ENCODE results near the gene DDOST.

The DDOST gene

DNA sequence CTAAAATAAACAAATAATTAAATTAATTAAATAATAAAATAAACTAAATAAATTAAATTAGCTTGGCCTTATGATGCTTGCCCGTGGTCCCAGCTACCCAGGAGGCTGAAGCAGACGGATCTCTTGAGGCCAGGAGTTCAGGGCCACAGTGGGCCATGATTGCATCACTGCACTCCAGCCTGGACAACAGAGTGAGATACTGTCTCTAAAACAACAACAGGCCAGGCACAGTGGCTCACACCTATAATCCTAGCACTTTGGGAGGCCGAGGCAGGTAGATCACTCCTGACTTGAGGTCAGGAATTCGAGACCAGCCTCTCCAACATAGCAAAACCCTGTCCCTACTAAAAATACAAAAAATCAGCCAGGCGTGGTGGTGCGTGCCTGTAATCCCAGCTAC lies 40.2 kb downstream of the DDOST start:
- H3K4me2 ChIP-seq (ENCODE audit: low read length, poor library complexity, severe bottlenecking): no peak overlapping the region
- peaks cover 2% of the 10 kb centered on the region for H3K4me1 ChIP-seq (ENCODE audit: control insufficient read depth, insufficient read depth, low read depth, low read length)
- no peak overlapping the region for H3K4ac ChIP-seq (ENCODE audit: low read depth in 1 of 2, low read length in 2 of 2)
- H2BK120ac ChIP-seq (ENCODE audit: low read depth, low read length): no peak overlapping the region
- no peak overlapping the region for H4K91ac ChIP-seq (ENCODE audit: low read length)
- no peaks in the 10 kb centered on the region for H3K9me3 ChIP-seq (ENCODE audit: control insufficient read depth, low read length)
- H2BK15ac ChIP-seq (ENCODE audit: low read depth, poor library complexity, severe bottlenecking): no peak overlapping the region
- H3K79me1 ChIP-seq (replicated peaks; ENCODE audit: low read length, poor library complexity, severe bottlenecking): no peaks in the 10 kb centered on the region
- no peak for DNase-seq
- H3K14ac ChIP-seq (ENCODE audit: low read length in 2 of 2): no peak overlapping the region
- no peak overlapping the region for H3K23ac ChIP-seq (ENCODE audit: low read length in 2 of 2)
- H3K36me3 ChIP-seq (ENCODE audit: control insufficient read depth in 1 of 2, insufficient read depth in 2 of 2, low read depth in 1 of 2, low read length in 2 of 2): no peaks in the 10 kb centered on the region
- no peak overlapping the region for H3K18ac ChIP-seq (ENCODE audit: low read depth in 1 of 2, low read length in 2 of 2)
- no peak overlapping the region for H2AFZ ChIP-seq (ENCODE audit: low read depth, low read length)
- H4K8ac ChIP-seq (ENCODE audit: low read length): no peak overlapping the region
- no peak overlapping the region for H2BK5ac ChIP-seq (ENCODE audit: low read depth, low read length, poor library complexity, severe bottlenecking)
- no peak overlapping the region for H2AK5ac ChIP-seq (ENCODE audit: low read length, severe bottlenecking)
- peaks cover 0 to 4% of the 10 kb centered on the region in 2 experiments for H3K27me3 ChIP-seq (ENCODE audit: control insufficient read depth in 1 of 2, insufficient read depth in 1 of 2, low read length in 2 of 2)
- H3K27ac ChIP-seq (ENCODE audit: low read length, poor library complexity, severe bottlenecking): no peak overlapping the region
- no peak overlapping the region for H3K9ac ChIP-seq (ENCODE audit: low read length)
- no peak overlapping the region for H3K4me3 ChIP-seq (ENCODE audit: insufficient read depth in 1 of 2, low read depth in 1 of 2, low read length in 2 of 2)
- 85% methylated on average over 6 of the region's 6 CpGs for WGBS
- H2BK12ac ChIP-seq (ENCODE audit: low read length in 2 of 2): no peak overlapping the region

DNA sequence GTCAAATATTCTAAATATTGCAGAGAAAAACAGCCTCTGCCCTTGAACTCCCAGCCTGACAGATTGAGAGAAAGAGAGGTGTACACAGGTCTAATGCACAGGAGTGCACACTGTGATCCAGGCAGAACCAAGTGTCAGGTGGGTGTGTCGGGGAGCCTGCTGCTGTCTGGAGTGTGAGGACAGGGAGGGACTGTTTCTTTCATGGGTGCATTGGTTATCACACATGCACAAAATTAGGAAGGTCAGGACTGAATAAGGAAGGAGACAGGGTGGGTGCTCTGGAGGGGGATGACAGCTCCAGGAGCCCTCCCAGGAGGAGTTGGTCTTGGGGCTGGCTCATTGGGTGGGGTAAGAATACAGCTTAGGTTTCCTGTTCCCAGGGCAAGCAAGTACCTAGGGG lies 41.2 kb downstream of the DDOST start:
- no peaks in the 10 kb centered on the region for H3K36me3 ChIP-seq (ENCODE audit: control insufficient read depth in 1 of 2, insufficient read depth in 2 of 2, low read depth in 1 of 2, low read length in 2 of 2)
- H2BK15ac ChIP-seq (ENCODE audit: low read depth, poor library complexity, severe bottlenecking): no peak overlapping the region
- 89% methylated on average over 1 of the region's 1 CpG for whole genome bisulfite sequencing
- no peak overlapping the region for H3K14ac ChIP-seq (ENCODE audit: low read length in 2 of 2)
- no peak overlapping the region for H2BK120ac ChIP-seq (ENCODE audit: low read depth, low read length)
- H2BK12ac ChIP-seq (ENCODE audit: low read length in 2 of 2): no peak overlapping the region
- no peak overlapping the region for H3K27ac ChIP-seq (ENCODE audit: low read length, poor library complexity, severe bottlenecking)
- H3K4me1 ChIP-seq (ENCODE audit: control insufficient read depth, insufficient read depth, low read depth, low read length): peaks cover 2% of the 10 kb centered on the region
- H3K27me3 ChIP-seq (ENCODE audit: control insufficient read depth in 1 of 2, insufficient read depth in 1 of 2, low read length in 2 of 2): peaks cover 0 to 4% of the 10 kb centered on the region in 2 experiments
- H4K8ac ChIP-seq (ENCODE audit: low read length): no peak overlapping the region
- no peaks in the 10 kb centered on the region for H3K79me1 ChIP-seq (replicated peaks; ENCODE audit: low read length, poor library complexity, severe bottlenecking)
- DNase-seq: no peak
- no peak overlapping the region for H3K9ac ChIP-seq (ENCODE audit: low read length)
- no peak overlapping the region for H3K4ac ChIP-seq (ENCODE audit: low read depth in 1 of 2, low read length in 2 of 2)
- no peak overlapping the region for H3K18ac ChIP-seq (ENCODE audit: low read depth in 1 of 2, low read length in 2 of 2)
- H4K91ac ChIP-seq (ENCODE audit: low read length): no peak overlapping the region
- no peak overlapping the region for H2AFZ ChIP-seq (ENCODE audit: low read depth, low read length)
- H2AK5ac ChIP-seq (ENCODE audit: low read length, severe bottlenecking): no peak overlapping the region
- H3K9me3 ChIP-seq (ENCODE audit: control insufficient read depth, low read length): no peaks in the 10 kb centered on the region
- no peak overlapping the region for H3K4me3 ChIP-seq (ENCODE audit: insufficient read depth in 1 of 2, low read depth in 1 of 2, low read length in 2 of 2)
- no peak overlapping the region for H3K4me2 ChIP-seq (ENCODE audit: low read length, poor library complexity, severe bottlenecking)
- H3K23ac ChIP-seq (ENCODE audit: low read length in 2 of 2): no peak overlapping the region
- no peak overlapping the region for H2BK5ac ChIP-seq (ENCODE audit: low read depth, low read length, poor library complexity, severe bottlenecking)

DNA sequence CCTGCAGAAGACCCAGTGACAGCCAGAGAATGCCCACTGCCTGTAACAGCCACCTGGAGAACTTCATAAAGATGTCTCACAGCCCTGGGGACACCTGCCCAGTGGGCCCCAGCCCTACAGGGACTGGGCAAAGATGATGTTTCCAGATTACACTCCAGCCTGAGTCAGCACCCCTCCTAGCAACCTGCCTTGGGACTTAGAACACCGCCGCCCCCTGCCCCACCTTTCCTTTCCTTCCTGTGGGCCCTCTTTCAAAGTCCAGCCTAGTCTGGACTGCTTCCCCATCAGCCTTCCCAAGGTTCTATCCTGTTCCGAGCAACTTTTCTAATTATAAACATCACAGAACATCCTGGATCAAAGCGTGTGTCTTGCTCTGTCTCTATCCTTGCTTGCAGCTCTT lies 42.6 kb downstream of the DDOST start:
- H4K8ac ChIP-seq (ENCODE audit: low read length): no peak overlapping the region
- H3K4ac ChIP-seq (ENCODE audit: low read depth in 1 of 2, low read length in 2 of 2): no peak overlapping the region
- no peak overlapping the region for H2AK5ac ChIP-seq (ENCODE audit: low read length, severe bottlenecking)
- H3K27me3 ChIP-seq (ENCODE audit: control insufficient read depth in 1 of 2, insufficient read depth in 1 of 2, low read length in 2 of 2): peaks cover 0 to 4% of the 10 kb centered on the region in 2 experiments
- no peak overlapping the region for H3K9ac ChIP-seq (ENCODE audit: low read length)
- H3K36me3 ChIP-seq (ENCODE audit: control insufficient read depth in 1 of 2, insufficient read depth in 2 of 2, low read depth in 1 of 2, low read length in 2 of 2): no peaks in the 10 kb centered on the region
- H3K14ac ChIP-seq (ENCODE audit: low read length in 2 of 2): no peak overlapping the region
- WGBS: 78% methylated on average over 4 of the region's 4 CpGs
- H3K9me3 ChIP-seq (ENCODE audit: control insufficient read depth, low read length): no peaks in the 10 kb centered on the region
- peaks cover 4% of the 10 kb centered on the region for H3K4me1 ChIP-seq (ENCODE audit: control insufficient read depth, insufficient read depth, low read depth, low read length)
- no peak overlapping the region for H2BK5ac ChIP-seq (ENCODE audit: low read depth, low read length, poor library complexity, severe bottlenecking)
- no peak overlapping the region for H4K91ac ChIP-seq (ENCODE audit: low read length)
- DNase-seq: no peak
- H2BK15ac ChIP-seq (ENCODE audit: low read depth, poor library complexity, severe bottlenecking): no peak overlapping the region
- no peak overlapping the region for H3K27ac ChIP-seq (ENCODE audit: low read length, poor library complexity, severe bottlenecking)
- H3K23ac ChIP-seq (ENCODE audit: low read length in 2 of 2): no peak overlapping the region
- no peak overlapping the region for H2BK12ac ChIP-seq (ENCODE audit: low read length in 2 of 2)
- no peak overlapping the region for H2AFZ ChIP-seq (ENCODE audit: low read depth, low read length)
- H3K18ac ChIP-seq (ENCODE audit: low read depth in 1 of 2, low read length in 2 of 2): no peak overlapping the region
- H3K4me2 ChIP-seq (ENCODE audit: low read length, poor library complexity, severe bottlenecking): no peak overlapping the region
- no peak overlapping the region for H3K4me3 ChIP-seq (ENCODE audit: insufficient read depth in 1 of 2, low read depth in 1 of 2, low read length in 2 of 2)
- no peak overlapping the region for H2BK120ac ChIP-seq (ENCODE audit: low read depth, low read length)
- H3K79me1 ChIP-seq (replicated peaks; ENCODE audit: low read length, poor library complexity, severe bottlenecking): no peaks in the 10 kb centered on the region

DNA sequence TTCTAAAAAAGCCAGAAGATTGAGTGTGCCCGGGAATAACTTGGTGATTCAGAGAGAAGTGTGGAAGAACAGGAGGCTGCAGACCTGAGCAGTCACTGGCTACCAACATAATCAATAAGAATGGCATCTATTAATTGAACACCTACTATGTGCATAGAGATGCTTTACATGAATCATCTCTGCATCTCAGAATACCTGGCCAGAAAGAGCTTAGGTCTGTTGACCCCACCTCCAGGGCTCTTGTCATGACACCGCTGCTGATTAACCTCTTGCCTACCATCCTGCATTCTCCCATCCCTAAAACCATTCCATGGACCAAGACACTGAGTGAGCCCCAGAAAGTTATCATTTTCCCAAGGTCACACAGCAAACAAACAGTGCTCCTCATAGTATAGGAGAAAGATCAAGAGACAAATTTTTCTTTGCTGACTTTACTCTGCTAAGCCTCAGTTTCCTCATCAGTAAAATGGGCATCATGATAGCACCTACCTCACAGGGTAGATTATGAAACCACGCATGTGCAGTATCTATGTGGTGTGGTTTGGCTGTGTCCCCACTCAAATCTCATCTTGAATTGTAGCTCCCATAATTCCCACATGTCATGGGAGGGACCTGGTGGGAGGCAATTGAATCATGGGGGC lies 44.2 kb downstream of the DDOST start:
- H3K18ac ChIP-seq (ENCODE audit: low read depth in 1 of 2, low read length in 2 of 2): no peak overlapping the region
- H3K23ac ChIP-seq (ENCODE audit: low read length in 2 of 2): no peak overlapping the region
- no peak overlapping the region for H2BK120ac ChIP-seq (ENCODE audit: low read depth, low read length)
- no peak overlapping the region for H2AK5ac ChIP-seq (ENCODE audit: low read length, severe bottlenecking)
- H3K4me2 ChIP-seq (ENCODE audit: low read length, poor library complexity, severe bottlenecking): no peak overlapping the region
- no peak overlapping the region for H3K27ac ChIP-seq (ENCODE audit: low read length, poor library complexity, severe bottlenecking)
- H4K91ac ChIP-seq (ENCODE audit: low read length): no peak overlapping the region
- H3K27me3 ChIP-seq (ENCODE audit: control insufficient read depth in 1 of 2, insufficient read depth in 1 of 2, low read length in 2 of 2): peaks cover 0 to 4% of the 10 kb centered on the region in 2 experiments
- no peak overlapping the region for H2BK12ac ChIP-seq (ENCODE audit: low read length in 2 of 2)
- H3K4me1 ChIP-seq (ENCODE audit: control insufficient read depth, insufficient read depth, low read depth, low read length): peaks cover 8% of the 10 kb centered on the region
- no peaks in the 10 kb centered on the region for H3K36me3 ChIP-seq (ENCODE audit: control insufficient read depth in 1 of 2, insufficient read depth in 2 of 2, low read depth in 1 of 2, low read length in 2 of 2)
- H2BK5ac ChIP-seq (ENCODE audit: low read depth, low read length, poor library complexity, severe bottlenecking): no peak overlapping the region
- WGBS: 93% methylated on average over 3 of the region's 3 CpGs
- peak overlapping the region in 1 of 2 experiments; percentile 64 for H3K4me3 ChIP-seq (ENCODE audit: insufficient read depth in 1 of 2, low read depth in 1 of 2, low read length in 2 of 2)
- peak overlapping the region; percentile 38 for H3K9ac ChIP-seq (ENCODE audit: low read length)
- H3K4ac ChIP-seq (ENCODE audit: low read depth in 1 of 2, low read length in 2 of 2): no peak overlapping the region
- H3K14ac ChIP-seq (ENCODE audit: low read length in 2 of 2): no peak overlapping the region
- H3K79me1 ChIP-seq (replicated peaks; ENCODE audit: low read length, poor library complexity, severe bottlenecking): no peaks in the 10 kb centered on the region
- no peak overlapping the region for H2BK15ac ChIP-seq (ENCODE audit: low read depth, poor library complexity, severe bottlenecking)
- no peaks in the 10 kb centered on the region for H3K9me3 ChIP-seq (ENCODE audit: control insufficient read depth, low read length)
- DNase-seq: no peak
- no peak overlapping the region for H4K8ac ChIP-seq (ENCODE audit: low read length)
- no peak overlapping the region for H2AFZ ChIP-seq (ENCODE audit: low read depth, low read length)
